ENCODE data around the gene FBXO22.
"Not testable (repeated sequence)": the region's sequence is repeated elsewhere in the genome, so short reads cannot be mapped to it uniquely, and the experiment has no call there.

The FBXO22 gene

DNA sequence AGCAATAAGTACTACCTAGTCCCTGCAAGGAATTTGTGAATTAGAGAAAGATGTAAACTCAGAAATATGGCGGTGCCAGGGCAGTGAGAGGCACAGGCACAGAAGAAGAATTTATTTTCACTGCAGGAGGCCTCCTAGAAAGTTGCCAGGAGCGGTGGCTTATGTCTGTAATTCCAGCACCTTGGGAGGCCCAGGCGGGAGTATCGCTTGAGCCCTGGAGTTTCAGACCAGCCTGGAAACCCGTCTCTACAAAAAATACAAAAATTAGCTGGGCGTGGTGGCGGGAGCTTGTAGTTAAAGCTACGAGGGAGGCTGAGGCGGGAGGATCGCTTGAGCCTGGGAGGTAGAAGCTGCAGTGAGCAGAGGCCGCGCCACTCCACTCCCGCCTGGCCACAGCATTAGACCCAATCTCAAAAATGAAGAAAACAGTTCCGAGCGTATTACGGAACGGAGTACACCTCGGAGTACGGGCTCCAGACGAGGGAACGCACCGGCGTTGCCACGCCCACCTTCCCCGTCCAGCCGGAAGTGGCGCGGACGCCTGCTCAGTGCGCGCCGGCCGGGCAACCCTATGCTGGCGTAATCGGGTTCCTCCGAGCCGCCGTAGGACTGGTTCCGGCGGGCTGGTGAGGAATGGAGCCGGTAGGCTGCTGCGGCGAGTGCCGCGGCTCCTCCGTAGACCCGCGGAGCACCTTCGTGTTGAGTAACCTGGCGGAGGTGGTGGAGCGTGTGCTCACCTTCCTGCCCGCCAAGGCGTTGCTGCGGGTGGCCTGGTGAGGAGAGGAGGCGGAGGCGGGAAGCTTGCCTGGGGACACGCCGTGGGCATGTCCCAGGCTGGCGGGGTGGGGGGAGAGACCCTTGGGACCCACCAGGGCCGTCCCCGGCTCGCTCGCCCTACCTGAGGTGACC lies at the start of gene FBXO22:
FBXO22 (plus strand) TSS at position 548 of the 909 bp plus-strand sequence; CDS start at position 634, 86 bp downstream.
- H3K4me3 ChIP-seq (replicated peaks in 1 of 2; ENCODE audit: low read depth in 2 of 2, low read length in 2 of 2) = peak within 1 kb of the TSS; percentile 96 to 99
- TF ChIP-seq, protein P1, sequence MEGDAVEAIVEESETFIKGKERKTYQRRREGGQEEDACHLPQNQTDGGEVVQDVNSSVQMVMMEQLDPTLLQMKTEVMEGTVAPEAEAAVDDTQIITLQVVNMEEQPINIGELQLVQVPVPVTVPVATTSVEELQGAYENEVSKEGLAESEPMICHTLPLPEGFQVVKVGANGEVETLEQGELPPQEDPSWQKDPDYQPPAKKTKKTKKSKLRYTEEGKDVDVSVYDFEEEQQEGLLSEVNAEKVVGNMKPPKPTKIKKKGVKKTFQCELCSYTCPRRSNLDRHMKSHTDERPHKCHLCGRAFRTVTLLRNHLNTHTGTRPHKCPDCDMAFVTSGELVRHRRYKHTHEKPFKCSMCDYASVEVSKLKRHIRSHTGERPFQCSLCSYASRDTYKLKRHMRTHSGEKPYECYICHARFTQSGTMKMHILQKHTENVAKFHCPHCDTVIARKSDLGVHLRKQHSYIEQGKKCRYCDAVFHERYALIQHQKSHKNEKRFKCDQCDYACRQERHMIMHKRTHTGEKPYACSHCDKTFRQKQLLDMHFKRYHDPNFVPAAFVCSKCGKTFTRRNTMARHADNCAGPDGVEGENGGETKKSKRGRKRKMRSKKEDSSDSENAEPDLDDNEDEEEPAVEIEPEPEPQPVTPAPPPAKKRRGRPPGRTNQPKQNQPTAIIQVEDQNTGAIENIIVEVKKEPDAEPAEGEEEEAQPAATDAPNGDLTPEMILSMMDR (IDR thresholded peaks at IDR 0.05; ENCODE audit: low read depth, low read length) = no peak
- DNase-seq (ENCODE audit: low read depth in 2 of 2) = peak; percentile 91 to 92

DNA sequence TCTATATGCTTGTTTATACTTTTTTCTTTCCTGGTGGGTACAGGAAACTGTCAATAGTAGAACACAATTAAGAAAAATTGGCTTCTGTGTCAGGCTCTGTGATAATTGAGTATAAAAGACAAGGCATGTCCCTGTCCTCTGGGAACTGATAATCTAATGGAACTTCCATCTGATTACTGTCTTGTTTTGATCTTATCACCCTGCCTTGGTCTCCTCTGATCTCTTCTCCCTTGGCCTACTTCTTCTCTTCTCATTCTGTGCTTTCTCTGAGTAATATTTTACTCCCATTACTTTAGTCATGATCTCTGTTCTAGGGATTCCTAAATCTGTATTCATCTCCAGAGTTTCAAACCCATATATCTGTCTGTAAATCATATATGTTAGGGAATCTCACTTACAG lies 45.8 kb upstream of the FBXO22 start:
- TF ChIP-seq, protein P1 (IDR thresholded peaks at IDR 0.05; ENCODE audit: low read depth, low read length) = no peak

DNA sequence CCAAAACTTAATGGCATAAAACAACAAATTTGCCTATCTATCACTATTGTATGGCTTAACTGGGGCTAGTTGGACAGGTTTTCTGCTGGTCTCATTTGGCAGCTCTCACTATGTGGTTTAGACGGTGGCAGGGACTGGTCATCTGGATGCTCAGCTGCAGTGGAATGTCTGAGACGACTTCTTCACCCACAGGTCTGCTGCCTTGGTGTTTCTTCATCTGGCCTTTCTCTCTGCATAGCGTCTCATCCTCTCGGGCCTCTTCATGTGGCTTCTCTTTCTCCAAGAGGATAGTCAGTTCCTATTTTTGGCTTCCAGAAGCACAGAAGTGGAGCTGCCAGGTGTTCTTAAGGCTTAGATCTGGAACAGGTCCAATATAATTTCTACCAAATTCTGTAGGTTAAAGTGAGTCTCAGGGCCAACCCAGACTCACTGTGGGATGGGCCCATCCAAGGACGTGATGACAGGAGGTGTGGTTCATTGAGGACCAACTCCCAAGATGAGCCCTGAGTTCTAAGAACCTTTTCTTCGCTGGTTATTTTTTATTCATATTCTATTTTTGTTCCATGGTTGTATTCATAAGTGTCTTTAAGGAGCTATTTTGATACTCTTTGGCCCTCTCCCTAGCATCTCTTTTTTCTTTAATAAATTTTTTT lies 41.8 kb upstream of the FBXO22 start:
- peak in 1 of 2 donors; percentile 34 for DNase-seq (ENCODE audit: low read depth in 2 of 2)
- no peak overlapping the region for H3K4me3 ChIP-seq (replicated peaks in 1 of 2; ENCODE audit: low read depth in 2 of 2, low read length in 2 of 2)
- TF ChIP-seq, protein P1 (IDR thresholded peaks at IDR 0.05; ENCODE audit: low read depth, low read length) = no peak

More for the DNA sequence above, 45.8 kb upstream of the FBXO22 start:
- no peak overlapping the region for H3K4me3 ChIP-seq (replicated peaks in 1 of 2; ENCODE audit: low read depth in 2 of 2, low read length in 2 of 2)
- DNase-seq (ENCODE audit: low read depth in 2 of 2) = no peak

DNA sequence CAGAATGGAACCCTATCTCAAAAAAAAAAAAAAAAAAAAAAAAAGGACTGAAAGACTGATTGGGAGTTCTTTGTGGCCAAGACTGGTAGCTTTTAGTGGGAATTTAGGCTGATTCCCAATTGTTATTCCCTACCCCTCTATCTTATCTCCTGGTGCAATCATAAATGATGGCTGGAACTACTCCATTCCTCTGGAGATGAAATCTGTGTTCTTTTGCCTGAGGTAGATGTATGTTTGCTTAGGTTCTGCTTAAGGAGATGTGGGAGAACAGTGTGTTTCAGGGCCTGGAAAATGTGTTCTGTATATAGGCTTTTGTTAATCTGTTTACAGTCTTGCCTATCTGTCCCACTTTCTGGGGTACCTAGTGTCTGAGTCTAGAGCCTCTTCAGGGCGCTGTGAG lies 40.9 kb upstream of the FBXO22 start:
- no peak overlapping the region for H3K4me3 ChIP-seq (replicated peaks in 1 of 2; ENCODE audit: low read depth in 2 of 2, low read length in 2 of 2)
- no peak for DNase-seq (ENCODE audit: low read depth in 2 of 2)
- TF ChIP-seq, protein P1 (IDR thresholded peaks at IDR 0.05; ENCODE audit: low read depth, low read length) = no peak

DNA sequence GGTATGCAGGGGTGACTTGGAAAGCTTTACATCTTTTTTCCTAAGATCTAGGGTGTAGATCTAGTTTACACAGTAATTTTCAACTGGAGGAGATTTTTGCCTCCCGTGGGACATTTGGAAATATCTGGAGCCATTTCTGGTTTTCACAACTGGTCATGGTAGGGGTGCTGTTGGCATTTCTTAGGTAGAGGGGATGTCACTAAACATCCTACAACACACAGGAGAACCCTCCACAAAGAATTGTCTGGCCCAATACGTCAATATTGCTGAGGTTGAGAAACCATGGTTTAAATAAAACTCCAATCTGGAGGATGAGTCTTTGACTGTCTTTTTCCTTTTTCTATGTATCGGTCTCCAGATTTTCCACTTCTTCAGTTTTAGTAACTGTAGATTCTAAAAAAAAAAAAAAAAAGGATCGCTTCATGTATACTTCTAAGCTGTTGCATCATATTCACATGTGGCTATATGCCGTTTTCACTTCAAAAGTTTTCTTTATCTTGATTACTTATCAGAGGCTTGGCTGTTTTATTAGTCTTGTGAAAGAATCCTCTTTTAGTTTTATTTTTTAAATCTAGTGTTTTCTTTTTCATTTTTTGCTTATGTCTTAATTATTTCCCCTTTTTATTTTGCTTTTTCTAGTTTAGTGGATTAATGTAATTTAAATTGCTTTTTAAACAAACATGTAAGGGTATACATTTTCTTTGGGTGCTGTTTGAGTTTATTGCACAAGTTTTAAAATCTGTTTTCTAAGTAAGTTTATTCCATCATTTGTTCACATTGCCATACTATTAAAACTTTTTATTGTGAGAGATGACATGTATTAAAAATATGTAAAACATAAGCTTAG lies 39.2 kb upstream of the FBXO22 start:
- TF ChIP-seq, protein P1 (IDR thresholded peaks at IDR 0.05; ENCODE audit: low read depth, low read length) = no peak
- DNase-seq (ENCODE audit: low read depth in 2 of 2) = peak in 1 of 2 donors; percentile 10
- H3K4me3 ChIP-seq (replicated peaks in 1 of 2; ENCODE audit: low read depth in 2 of 2, low read length in 2 of 2) = no peak overlapping the region

DNA sequence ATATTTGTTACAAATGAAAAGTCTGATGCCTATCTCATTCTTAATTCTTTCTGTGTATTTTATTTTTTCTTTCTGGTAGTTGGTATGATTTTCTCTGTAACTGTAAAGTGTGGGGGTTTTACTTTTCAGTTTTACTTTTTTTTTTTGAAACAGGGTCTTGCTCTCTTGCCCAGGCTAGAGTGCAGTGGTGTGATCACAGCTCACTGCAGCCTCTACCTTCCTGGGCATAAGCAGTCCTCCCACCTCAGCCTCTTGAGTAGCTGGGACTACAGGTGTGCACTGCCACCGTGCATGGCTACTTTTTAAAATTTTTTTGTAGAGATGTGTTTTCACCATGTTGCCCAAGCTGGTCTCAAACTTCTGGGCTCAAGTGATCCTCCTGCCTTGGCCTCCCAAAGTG lies 37.6 kb upstream of the FBXO22 start:
- H3K4me3 ChIP-seq (replicated peaks in 1 of 2; ENCODE audit: low read depth in 2 of 2, low read length in 2 of 2); DNase-seq (ENCODE audit: low read depth in 2 of 2): not testable (repeated sequence)

Measured in cardiac fibroblast (primary cell).